Stomach (tissue), 4 donors: ENCODE data around the gene CD80.

Source experiments
- EP300 ChIP-seq: sonication (generic); formaldehyde crosslinking; IDR thresholded peaks from one replicate; pipeline ENCODE4 v1.6.1; 2017; ENCODE audit warnings: antibody characterized with exemption
- POLR2AphosphoS5 ChIP-seq, 3 donors: sonication (generic); formaldehyde crosslinking; IDR thresholded peaks; one replicate each; pipeline ENCODE4 v1.6.1; 2016; ENCODE audit warnings: antibody characterized with exemption in 3 of 3
- TF ChIP-seq, protein P1 (sequence below), 7 experiments: fragments of 450-650 bp in 4 of 7; fragments of 200-600 bp in 3 of 7; sonication (generic) in 3 of 7; IDR thresholded peaks; one replicate each; pipeline ENCODE4 v1.5.1; 2016 to 2019; ENCODE audit warnings: antibody characterized with exemption in 7 of 7, control low read depth in 2 of 7, mild to moderate bottlenecking in 1 of 7

DNA sequence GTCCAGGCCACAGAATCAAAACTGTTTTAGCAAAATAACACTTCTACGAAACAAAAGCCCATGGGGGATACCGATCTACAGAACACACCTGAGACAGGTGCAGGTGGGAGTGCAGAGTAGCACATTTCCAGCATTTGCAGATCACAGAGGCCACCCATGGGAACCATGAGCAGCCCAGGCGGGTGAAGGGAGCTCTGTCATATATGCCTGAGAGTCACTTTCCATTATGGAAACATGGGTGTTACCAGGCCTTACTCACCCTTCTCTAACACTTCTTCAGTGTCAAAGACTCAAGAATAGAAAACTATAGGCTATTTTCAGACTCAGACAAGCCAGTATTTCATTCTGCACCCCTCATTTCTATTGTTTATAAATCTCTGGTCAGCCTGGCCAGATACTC, 41.7 kb upstream of the CD80 start:
- TF ChIP-seq EP300 (no peak), POLR2AphosphoS5 (IDR thresholded peaks at IDR 0.05) (no peak)
- TF ChIP-seq, protein P1, sequence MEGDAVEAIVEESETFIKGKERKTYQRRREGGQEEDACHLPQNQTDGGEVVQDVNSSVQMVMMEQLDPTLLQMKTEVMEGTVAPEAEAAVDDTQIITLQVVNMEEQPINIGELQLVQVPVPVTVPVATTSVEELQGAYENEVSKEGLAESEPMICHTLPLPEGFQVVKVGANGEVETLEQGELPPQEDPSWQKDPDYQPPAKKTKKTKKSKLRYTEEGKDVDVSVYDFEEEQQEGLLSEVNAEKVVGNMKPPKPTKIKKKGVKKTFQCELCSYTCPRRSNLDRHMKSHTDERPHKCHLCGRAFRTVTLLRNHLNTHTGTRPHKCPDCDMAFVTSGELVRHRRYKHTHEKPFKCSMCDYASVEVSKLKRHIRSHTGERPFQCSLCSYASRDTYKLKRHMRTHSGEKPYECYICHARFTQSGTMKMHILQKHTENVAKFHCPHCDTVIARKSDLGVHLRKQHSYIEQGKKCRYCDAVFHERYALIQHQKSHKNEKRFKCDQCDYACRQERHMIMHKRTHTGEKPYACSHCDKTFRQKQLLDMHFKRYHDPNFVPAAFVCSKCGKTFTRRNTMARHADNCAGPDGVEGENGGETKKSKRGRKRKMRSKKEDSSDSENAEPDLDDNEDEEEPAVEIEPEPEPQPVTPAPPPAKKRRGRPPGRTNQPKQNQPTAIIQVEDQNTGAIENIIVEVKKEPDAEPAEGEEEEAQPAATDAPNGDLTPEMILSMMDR (IDR thresholded peaks at IDR 0.05) = no peak
